Measurements from ENCODE around the gene NUTM2G.
"Not testable (repeated sequence)": the region's sequence is repeated elsewhere in the genome, so short reads cannot be mapped to it uniquely, and the experiment has no call there.

GRCh38 chr9:96941628-96942027 lies 13.0 kb downstream of the NUTM2G start:
- TF ChIP-seq SUZ12 (IDR thresholded peaks at IDR 0.05); FOXM1 (IDR thresholded peaks at IDR 0.05; ENCODE audit: borderline replicate concordance); BHLHE40 (IDR thresholded peaks at IDR 0.05; ENCODE audit: borderline replicate concordance); FOXA1 (IDR thresholded peaks at IDR 0.05); NFRKB (IDR thresholded peaks at IDR 0.05); LEF1 (IDR thresholded peaks at IDR 0.05; ENCODE audit: borderline replicate concordance); TARDBP (IDR thresholded peaks at IDR 0.05); PKNOX1 (IDR thresholded peaks at IDR 0.05); ZNF384 (IDR thresholded peaks at IDR 0.05); HDGF (IDR thresholded peaks at IDR 0.05; ENCODE audit: borderline replicate concordance); FOXK2 (IDR thresholded peaks at IDR 0.05); CTBP1 (IDR thresholded peaks at IDR 0.05; ENCODE audit: borderline replicate concordance); ARNT (IDR thresholded peaks at IDR 0.05); SP1 (IDR thresholded peaks at IDR 0.05): not testable (repeated sequence)
